ENCODE measurements around the gene CRTC3.

DNA sequence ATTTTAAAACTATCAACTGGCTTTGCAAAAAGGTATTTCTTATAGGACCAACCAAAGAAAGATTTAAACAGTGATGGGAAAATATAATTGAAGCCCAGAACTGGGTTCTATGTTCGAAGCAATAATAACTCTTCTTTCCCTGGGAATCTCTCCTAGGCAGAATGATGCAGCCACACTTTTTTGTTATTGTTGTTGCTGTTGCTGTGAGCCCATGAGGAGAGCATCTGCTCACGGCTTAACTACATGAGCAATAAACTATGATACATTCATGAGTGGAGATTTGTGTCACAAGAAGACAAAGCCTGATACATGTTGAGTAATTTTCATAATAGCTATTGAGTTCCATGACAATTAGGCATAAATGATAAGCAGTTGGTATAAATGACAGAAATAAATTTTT is 80.5 kb downstream of the CRTC3 start:
- TF ChIP-seq, protein P1, sequence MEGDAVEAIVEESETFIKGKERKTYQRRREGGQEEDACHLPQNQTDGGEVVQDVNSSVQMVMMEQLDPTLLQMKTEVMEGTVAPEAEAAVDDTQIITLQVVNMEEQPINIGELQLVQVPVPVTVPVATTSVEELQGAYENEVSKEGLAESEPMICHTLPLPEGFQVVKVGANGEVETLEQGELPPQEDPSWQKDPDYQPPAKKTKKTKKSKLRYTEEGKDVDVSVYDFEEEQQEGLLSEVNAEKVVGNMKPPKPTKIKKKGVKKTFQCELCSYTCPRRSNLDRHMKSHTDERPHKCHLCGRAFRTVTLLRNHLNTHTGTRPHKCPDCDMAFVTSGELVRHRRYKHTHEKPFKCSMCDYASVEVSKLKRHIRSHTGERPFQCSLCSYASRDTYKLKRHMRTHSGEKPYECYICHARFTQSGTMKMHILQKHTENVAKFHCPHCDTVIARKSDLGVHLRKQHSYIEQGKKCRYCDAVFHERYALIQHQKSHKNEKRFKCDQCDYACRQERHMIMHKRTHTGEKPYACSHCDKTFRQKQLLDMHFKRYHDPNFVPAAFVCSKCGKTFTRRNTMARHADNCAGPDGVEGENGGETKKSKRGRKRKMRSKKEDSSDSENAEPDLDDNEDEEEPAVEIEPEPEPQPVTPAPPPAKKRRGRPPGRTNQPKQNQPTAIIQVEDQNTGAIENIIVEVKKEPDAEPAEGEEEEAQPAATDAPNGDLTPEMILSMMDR (conservative IDR thresholded peaks at IDR 0.05; ENCODE audit: low read depth, low read length) = no peak
- no peak for TF ChIP-seq EZH2 (IDR thresholded peaks at IDR 0.05; ENCODE audit: borderline replicate concordance, low read depth, low read length, poor library complexity, severe bottlenecking)

Data from A673 (cell line).